ENCODE data around the gene SYT2.

- TF ChIP-seq POLR2A (IDR thresholded peaks at IDR 0.05): no peak
- peak in 2 of 5 experiments; percentile 18 to 35 for TF ChIP-seq CTCF (IDR thresholded peaks at IDR 0.05)
These were observed 120.9 kb downstream of the SYT2 start for GRCh38 chr1:202589190-202589930.
